ENCODE results near the gene WDR93.

The WDR93 gene

DNA sequence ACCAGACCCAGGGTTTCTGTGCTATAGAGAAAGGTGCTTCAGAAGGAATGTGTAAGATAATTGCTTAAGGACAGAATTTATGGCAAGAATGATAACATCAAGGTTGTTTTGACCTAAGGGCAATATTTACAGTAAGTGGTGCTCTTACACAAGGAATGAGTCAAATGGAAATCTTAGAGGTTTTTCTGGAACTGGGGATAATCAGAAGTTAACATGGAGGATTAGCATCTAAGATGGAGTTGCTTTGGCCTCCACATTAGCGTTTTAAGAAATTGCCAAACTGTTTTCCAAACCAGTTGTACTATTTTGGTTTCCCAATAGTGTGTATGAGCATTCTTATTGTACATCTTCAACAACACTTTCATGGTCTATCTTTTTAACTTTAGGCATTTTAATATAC lies 3.1 kb downstream of the WDR93 start:
- no peak overlapping the region for H3K4me3 ChIP-seq (IDR thresholded peaks at IDR 0.05; ENCODE audit: insufficient read depth, low read depth, low read length)
- no peak overlapping the region for H2AFZ ChIP-seq (ENCODE audit: low read depth)
- H3K79me2 ChIP-seq (ENCODE audit: insufficient read depth, low read depth), result no peaks in the 10 kb centered on the region
- TF ChIP-seq, protein P1, sequence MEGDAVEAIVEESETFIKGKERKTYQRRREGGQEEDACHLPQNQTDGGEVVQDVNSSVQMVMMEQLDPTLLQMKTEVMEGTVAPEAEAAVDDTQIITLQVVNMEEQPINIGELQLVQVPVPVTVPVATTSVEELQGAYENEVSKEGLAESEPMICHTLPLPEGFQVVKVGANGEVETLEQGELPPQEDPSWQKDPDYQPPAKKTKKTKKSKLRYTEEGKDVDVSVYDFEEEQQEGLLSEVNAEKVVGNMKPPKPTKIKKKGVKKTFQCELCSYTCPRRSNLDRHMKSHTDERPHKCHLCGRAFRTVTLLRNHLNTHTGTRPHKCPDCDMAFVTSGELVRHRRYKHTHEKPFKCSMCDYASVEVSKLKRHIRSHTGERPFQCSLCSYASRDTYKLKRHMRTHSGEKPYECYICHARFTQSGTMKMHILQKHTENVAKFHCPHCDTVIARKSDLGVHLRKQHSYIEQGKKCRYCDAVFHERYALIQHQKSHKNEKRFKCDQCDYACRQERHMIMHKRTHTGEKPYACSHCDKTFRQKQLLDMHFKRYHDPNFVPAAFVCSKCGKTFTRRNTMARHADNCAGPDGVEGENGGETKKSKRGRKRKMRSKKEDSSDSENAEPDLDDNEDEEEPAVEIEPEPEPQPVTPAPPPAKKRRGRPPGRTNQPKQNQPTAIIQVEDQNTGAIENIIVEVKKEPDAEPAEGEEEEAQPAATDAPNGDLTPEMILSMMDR (conservative IDR thresholded peaks at IDR 0.05; ENCODE audit: low read depth, low read length), result no peak
- H3K9ac ChIP-seq, result no peak overlapping the region
- peaks cover 5% of the 10 kb centered on the region for H3K4me1 ChIP-seq (ENCODE audit: low read depth, poor library complexity, severe bottlenecking)
- no peaks in the 10 kb centered on the region for H3K36me3 ChIP-seq (ENCODE audit: insufficient read depth)
- no peaks in the 10 kb centered on the region for H3K27me3 ChIP-seq (ENCODE audit: insufficient read depth, low read depth)
- H4K20me1 ChIP-seq (ENCODE audit: insufficient read depth), result no peaks in the 10 kb centered on the region
- no peak overlapping the region for H3K4me2 ChIP-seq
- H3K27ac ChIP-seq, result no peak overlapping the region

GRCh38 chr15:89695198-89695597 lies 4.6 kb downstream of the WDR93 start:
- H3K27me3 ChIP-seq (ENCODE audit: insufficient read depth, low read depth), result no peaks in the 10 kb centered on the region
- TF ChIP-seq, protein P1 (conservative IDR thresholded peaks at IDR 0.05; ENCODE audit: low read depth, low read length), result no peak
- no peaks in the 10 kb centered on the region for H3K79me2 ChIP-seq (ENCODE audit: insufficient read depth, low read depth)
- no peaks in the 10 kb centered on the region for H4K20me1 ChIP-seq (ENCODE audit: insufficient read depth)
- H3K36me3 ChIP-seq (ENCODE audit: insufficient read depth), result no peaks in the 10 kb centered on the region
- no peak overlapping the region for H3K4me3 ChIP-seq (IDR thresholded peaks at IDR 0.05; ENCODE audit: insufficient read depth, low read depth, low read length)
- peaks cover 5% of the 10 kb centered on the region for H3K4me1 ChIP-seq (ENCODE audit: low read depth, poor library complexity, severe bottlenecking)
- H2AFZ ChIP-seq (ENCODE audit: low read depth), result no peak overlapping the region
- H3K9ac ChIP-seq, result no peak overlapping the region
- H3K4me2 ChIP-seq, result no peak overlapping the region
- no peak overlapping the region for H3K27ac ChIP-seq

DNA sequence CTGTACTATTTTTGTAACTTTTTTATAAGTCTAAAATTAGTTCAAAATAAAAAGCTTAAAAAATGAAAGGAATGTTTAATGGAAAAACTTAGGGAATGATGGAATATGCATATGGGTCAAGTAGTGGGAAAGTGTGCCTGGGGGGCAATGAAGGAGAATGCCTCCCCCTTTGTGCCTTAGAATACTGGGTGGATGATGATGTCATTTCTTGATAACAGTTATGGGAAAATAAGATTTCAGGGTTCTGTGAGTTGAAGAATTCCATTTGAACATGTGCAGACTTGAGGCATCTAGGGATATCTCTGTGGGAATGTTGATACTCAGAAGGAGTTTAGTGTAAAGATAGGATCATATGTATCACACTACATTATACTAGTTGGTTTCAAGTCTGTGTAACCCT lies 13.8 kb downstream of the WDR93 start:
- no peak overlapping the region for H3K4me2 ChIP-seq
- no peaks in the 10 kb centered on the region for H3K27me3 ChIP-seq (ENCODE audit: insufficient read depth, low read depth)
- H3K36me3 ChIP-seq (ENCODE audit: insufficient read depth), result no peaks in the 10 kb centered on the region
- H3K4me1 ChIP-seq (ENCODE audit: low read depth, poor library complexity, severe bottlenecking), result no peaks in the 10 kb centered on the region
- TF ChIP-seq, protein P1 (conservative IDR thresholded peaks at IDR 0.05; ENCODE audit: low read depth, low read length), result no peak
- H3K27ac ChIP-seq, result no peak overlapping the region
- no peaks in the 10 kb centered on the region for H3K79me2 ChIP-seq (ENCODE audit: insufficient read depth, low read depth)
- H3K4me3 ChIP-seq (IDR thresholded peaks at IDR 0.05; ENCODE audit: insufficient read depth, low read depth, low read length), result no peak overlapping the region
- H2AFZ ChIP-seq (ENCODE audit: low read depth), result no peak overlapping the region
- no peaks in the 10 kb centered on the region for H4K20me1 ChIP-seq (ENCODE audit: insufficient read depth)
- H3K9ac ChIP-seq, result no peak overlapping the region

- no peaks in the 10 kb centered on the region for H3K4me1 ChIP-seq (ENCODE audit: low read depth, poor library complexity, severe bottlenecking)
- no peaks in the 10 kb centered on the region for H3K27me3 ChIP-seq (ENCODE audit: insufficient read depth, low read depth)
- no peaks in the 10 kb centered on the region for H4K20me1 ChIP-seq (ENCODE audit: insufficient read depth)
- TF ChIP-seq, protein P1 (conservative IDR thresholded peaks at IDR 0.05; ENCODE audit: low read depth, low read length), result no peak
- H3K79me2 ChIP-seq (ENCODE audit: insufficient read depth, low read depth), result no peaks in the 10 kb centered on the region
- H3K36me3 ChIP-seq (ENCODE audit: insufficient read depth), result no peaks in the 10 kb centered on the region
- no peak overlapping the region for H3K4me2 ChIP-seq
- H3K9ac ChIP-seq, result no peak overlapping the region
- H2AFZ ChIP-seq (ENCODE audit: low read depth), result no peak overlapping the region
- no peak overlapping the region for H3K4me3 ChIP-seq (IDR thresholded peaks at IDR 0.05; ENCODE audit: insufficient read depth, low read depth, low read length)
- no peak overlapping the region for H3K27ac ChIP-seq
Measured at GRCh38 chr15:89707577-89707976, 17.0 kb downstream of the WDR93 start.

All from KMS-11 (cell line).